ENCODE results near the gene INPP5D. TPM values are rescaled to one million over a fixed set of nuclear protein-coding genes. Genes with fewer than 3 reads are reported as not detected.

INPP5D gene
- polyA plus RNA-seq, 1 donor (not counting 4 experiments of a cell fraction or from before 2014, with no cell fraction given), result 7.5 TPM

DNA sequence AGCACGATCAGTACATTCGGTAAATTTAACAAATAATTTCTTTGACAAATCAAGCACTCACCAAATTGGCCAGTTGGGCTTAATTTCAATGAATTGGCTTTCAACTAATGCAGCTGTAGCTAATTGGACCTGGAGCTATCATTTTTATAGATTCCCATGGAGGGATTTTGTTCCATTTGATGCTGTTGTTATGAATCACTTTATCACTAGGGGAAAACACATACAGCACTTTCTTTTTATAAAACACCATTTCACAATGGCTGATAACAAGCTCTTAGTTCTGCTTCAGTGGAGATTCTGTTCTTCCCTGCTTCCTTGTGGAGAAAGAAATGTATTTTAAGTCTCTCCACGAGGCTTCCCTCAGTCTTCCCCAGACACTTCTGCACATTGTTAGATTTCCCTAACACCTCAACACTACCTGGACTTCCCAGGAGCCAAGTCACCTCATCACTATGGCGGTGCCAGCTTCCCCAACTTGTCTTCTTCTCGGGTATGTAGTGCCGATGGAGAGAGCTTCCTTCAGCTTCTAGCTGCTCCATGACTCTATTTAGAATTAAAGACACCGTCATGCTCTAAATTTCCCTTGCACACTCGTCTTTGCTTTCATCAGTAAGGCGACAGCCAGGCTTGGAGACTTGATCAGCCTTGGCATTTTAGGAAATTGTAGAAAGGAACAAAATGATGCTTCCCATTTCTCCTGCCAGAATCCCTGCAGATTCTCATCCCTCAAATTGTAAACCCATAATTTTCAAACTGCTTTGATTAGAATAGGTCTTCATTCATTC, 72.0 kb downstream of the INPP5D start:
- H3K79me2 ChIP-seq (ENCODE audit: control insufficient read depth, insufficient read depth, low read length), result no peaks in the 10 kb centered on the region
- H3K27ac ChIP-seq (ENCODE audit: control insufficient read depth, insufficient read depth, low read length), result no peak overlapping the region
- H2AFZ ChIP-seq (ENCODE audit: control insufficient read depth, low read length), result no peak overlapping the region
- no peak overlapping the region for H3K9ac ChIP-seq (ENCODE audit: control insufficient read depth, extremely low read depth, insufficient read depth, low read length)
- H3K27me3 ChIP-seq (ENCODE audit: control insufficient read depth, extremely low read depth, insufficient read depth, low read length), result peaks cover 4% of the 10 kb centered on the region
- FAIRE-seq (no peak), DNase-seq (ENCODE audit: low read depth, low spot score) (no peak)
- no peak overlapping the region for H3K4me2 ChIP-seq (ENCODE audit: control insufficient read depth, extremely low read depth, insufficient read depth, low read depth, low read length)
- no peaks in the 10 kb centered on the region for H3K36me3 ChIP-seq (ENCODE audit: control insufficient read depth in 2 of 2, extremely low read depth in 1 of 2, insufficient read depth in 2 of 2, low read length in 2 of 2)
- H3K4me3 ChIP-seq (ENCODE audit: control insufficient read depth in 2 of 3, extremely low read depth in 1 of 3, insufficient read depth in 2 of 3, low read depth in 1 of 3, low read length in 3 of 3), result no peak overlapping the region
- no peaks in the 10 kb centered on the region for H4K20me1 ChIP-seq (ENCODE audit: control insufficient read depth, extremely low read depth, insufficient read depth, low read length)
- TF ChIP-seq, protein P1, sequence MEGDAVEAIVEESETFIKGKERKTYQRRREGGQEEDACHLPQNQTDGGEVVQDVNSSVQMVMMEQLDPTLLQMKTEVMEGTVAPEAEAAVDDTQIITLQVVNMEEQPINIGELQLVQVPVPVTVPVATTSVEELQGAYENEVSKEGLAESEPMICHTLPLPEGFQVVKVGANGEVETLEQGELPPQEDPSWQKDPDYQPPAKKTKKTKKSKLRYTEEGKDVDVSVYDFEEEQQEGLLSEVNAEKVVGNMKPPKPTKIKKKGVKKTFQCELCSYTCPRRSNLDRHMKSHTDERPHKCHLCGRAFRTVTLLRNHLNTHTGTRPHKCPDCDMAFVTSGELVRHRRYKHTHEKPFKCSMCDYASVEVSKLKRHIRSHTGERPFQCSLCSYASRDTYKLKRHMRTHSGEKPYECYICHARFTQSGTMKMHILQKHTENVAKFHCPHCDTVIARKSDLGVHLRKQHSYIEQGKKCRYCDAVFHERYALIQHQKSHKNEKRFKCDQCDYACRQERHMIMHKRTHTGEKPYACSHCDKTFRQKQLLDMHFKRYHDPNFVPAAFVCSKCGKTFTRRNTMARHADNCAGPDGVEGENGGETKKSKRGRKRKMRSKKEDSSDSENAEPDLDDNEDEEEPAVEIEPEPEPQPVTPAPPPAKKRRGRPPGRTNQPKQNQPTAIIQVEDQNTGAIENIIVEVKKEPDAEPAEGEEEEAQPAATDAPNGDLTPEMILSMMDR (optimal IDR thresholded peaks at IDR 0.05 in 1 of 3, IDR thresholded peaks at IDR 0.05 in 1 of 3, conservative IDR thresholded peaks at IDR 0.05 in 1 of 3; ENCODE audit: extremely low read depth in 1 of 3, insufficient read depth in 2 of 3, low read length in 3 of 3), result no peak
- TF ChIP-seq EZH2 (IDR thresholded peaks at IDR 0.05; ENCODE audit: low read length), result no peak
- H3K4me1 ChIP-seq (ENCODE audit: control insufficient read depth, extremely low read depth, insufficient read depth, low read length), result no peaks in the 10 kb centered on the region
- H3K9me1 ChIP-seq (ENCODE audit: control insufficient read depth, extremely low read depth, insufficient read depth, low read length), result no peaks in the 10 kb centered on the region
- H3K9me3 ChIP-seq (ENCODE audit: control insufficient read depth, low read depth, low read length), result peaks cover 2% of the 10 kb centered on the region
- dilution Hi-C loops (cut with MboI; ENCODE audit: extremely low pct_ligation_motif_present, low sequenced_read_pairs), result no loop called here

DNA sequence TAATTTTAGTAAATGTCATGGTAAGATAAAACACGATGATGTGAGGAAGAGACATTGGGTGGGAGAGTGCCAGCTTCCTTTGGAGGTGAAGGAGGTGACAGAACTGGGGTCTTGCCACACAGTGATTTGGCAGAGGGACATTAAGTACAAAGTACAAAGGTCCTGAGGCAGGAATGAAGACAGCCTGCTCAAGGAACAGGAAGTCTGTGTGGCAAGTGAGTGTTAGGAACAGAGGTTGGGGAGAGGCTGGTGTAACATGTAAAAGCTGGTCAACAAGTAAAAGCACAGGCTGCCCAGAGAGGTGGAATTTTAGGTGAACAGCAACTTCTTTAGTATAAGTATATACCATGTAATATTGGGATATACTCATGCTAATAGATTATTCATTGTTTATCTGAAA, 73.1 kb downstream of the INPP5D start:
- H3K4me2 ChIP-seq (ENCODE audit: control insufficient read depth, extremely low read depth, insufficient read depth, low read depth, low read length), result no peak overlapping the region
- dilution Hi-C loops (cut with MboI; ENCODE audit: extremely low pct_ligation_motif_present, low sequenced_read_pairs), result no loop called here

More for the DNA sequence above, 73.1 kb downstream of the INPP5D start:
- H3K27me3 ChIP-seq (ENCODE audit: control insufficient read depth, extremely low read depth, insufficient read depth, low read length), result peaks cover 4% of the 10 kb centered on the region
- FAIRE-seq (no peak), DNase-seq (ENCODE audit: low read depth, low spot score) (no peak)
- no peak overlapping the region for H2AFZ ChIP-seq (ENCODE audit: control insufficient read depth, low read length)
- no peaks in the 10 kb centered on the region for H3K9me1 ChIP-seq (ENCODE audit: control insufficient read depth, extremely low read depth, insufficient read depth, low read length)
- TF ChIP-seq EZH2 (IDR thresholded peaks at IDR 0.05; ENCODE audit: low read length), result no peak
- TF ChIP-seq, protein P1 (optimal IDR thresholded peaks at IDR 0.05 in 1 of 3, IDR thresholded peaks at IDR 0.05 in 1 of 3, conservative IDR thresholded peaks at IDR 0.05 in 1 of 3; ENCODE audit: extremely low read depth in 1 of 3, insufficient read depth in 2 of 3, low read length in 3 of 3), result no peak
- H3K36me3 ChIP-seq (ENCODE audit: control insufficient read depth in 2 of 2, extremely low read depth in 1 of 2, insufficient read depth in 2 of 2, low read length in 2 of 2), result no peaks in the 10 kb centered on the region
- no peak overlapping the region for H3K9ac ChIP-seq (ENCODE audit: control insufficient read depth, extremely low read depth, insufficient read depth, low read length)
- no peak overlapping the region for H3K27ac ChIP-seq (ENCODE audit: control insufficient read depth, insufficient read depth, low read length)
- no peaks in the 10 kb centered on the region for H3K79me2 ChIP-seq (ENCODE audit: control insufficient read depth, insufficient read depth, low read length)
- peaks cover 2% of the 10 kb centered on the region for H3K9me3 ChIP-seq (ENCODE audit: control insufficient read depth, low read depth, low read length)
- no peaks in the 10 kb centered on the region for H4K20me1 ChIP-seq (ENCODE audit: control insufficient read depth, extremely low read depth, insufficient read depth, low read length)
- no peak overlapping the region for H3K4me3 ChIP-seq (ENCODE audit: control insufficient read depth in 2 of 3, extremely low read depth in 1 of 3, insufficient read depth in 2 of 3, low read depth in 1 of 3, low read length in 3 of 3)
- no peaks in the 10 kb centered on the region for H3K4me1 ChIP-seq (ENCODE audit: control insufficient read depth, extremely low read depth, insufficient read depth, low read length)
